ENCODE measurements around the gene CA10. TPM values are rescaled to one million over a fixed set of nuclear protein-coding genes. Genes with fewer than 3 reads are reported as not detected.

Gene CA10
- total and polyA plus RNA-seq, 2 experiments from 2014 or later, result 0.92 to 1.5 TPM

GRCh38 chr17:52148288-52148968 is 10.1 kb downstream of the CA10 start (continued):
- TF ChIP-seq REST (IDR thresholded peaks at IDR 0.05; ENCODE audit: unreplicated experiment), result no peak
- TF ChIP-seq NANOG (IDR thresholded peaks at IDR 0.05; ENCODE audit: borderline replicate concordance), result no peak
- no peak for TF ChIP-seq EZH2 (IDR thresholded peaks at IDR 0.05; ENCODE audit: low read depth, unreplicated experiment)
- TF ChIP-seq POLR2AphosphoS5 (IDR thresholded peaks at IDR 0.05; ENCODE audit: low read depth), result no peak
- no peak for TF ChIP-seq EZH2phosphoT487 (IDR thresholded peaks at IDR 0.05; ENCODE audit: unreplicated experiment)
- TF ChIP-seq STAT1 (IDR thresholded peaks at IDR 0.05; ENCODE audit: unreplicated experiment), result no peak
- no peak for TF ChIP-seq ZNF114 (CRISPR knock-in tag; IDR thresholded peaks at IDR 0.05)
- TF ChIP-seq, protein P1, sequence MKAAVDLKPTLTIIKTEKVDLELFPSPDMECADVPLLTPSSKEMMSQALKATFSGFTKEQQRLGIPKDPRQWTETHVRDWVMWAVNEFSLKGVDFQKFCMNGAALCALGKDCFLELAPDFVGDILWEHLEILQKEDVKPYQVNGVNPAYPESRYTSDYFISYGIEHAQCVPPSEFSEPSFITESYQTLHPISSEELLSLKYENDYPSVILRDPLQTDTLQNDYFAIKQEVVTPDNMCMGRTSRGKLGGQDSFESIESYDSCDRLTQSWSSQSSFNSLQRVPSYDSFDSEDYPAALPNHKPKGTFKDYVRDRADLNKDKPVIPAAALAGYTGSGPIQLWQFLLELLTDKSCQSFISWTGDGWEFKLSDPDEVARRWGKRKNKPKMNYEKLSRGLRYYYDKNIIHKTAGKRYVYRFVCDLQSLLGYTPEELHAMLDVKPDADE (IDR thresholded peaks at IDR 0.05), result no peak
- TF ChIP-seq JUNB (IDR thresholded peaks at IDR 0.05; ENCODE audit: unreplicated experiment), result no peak
- TF ChIP-seq, protein P2, sequence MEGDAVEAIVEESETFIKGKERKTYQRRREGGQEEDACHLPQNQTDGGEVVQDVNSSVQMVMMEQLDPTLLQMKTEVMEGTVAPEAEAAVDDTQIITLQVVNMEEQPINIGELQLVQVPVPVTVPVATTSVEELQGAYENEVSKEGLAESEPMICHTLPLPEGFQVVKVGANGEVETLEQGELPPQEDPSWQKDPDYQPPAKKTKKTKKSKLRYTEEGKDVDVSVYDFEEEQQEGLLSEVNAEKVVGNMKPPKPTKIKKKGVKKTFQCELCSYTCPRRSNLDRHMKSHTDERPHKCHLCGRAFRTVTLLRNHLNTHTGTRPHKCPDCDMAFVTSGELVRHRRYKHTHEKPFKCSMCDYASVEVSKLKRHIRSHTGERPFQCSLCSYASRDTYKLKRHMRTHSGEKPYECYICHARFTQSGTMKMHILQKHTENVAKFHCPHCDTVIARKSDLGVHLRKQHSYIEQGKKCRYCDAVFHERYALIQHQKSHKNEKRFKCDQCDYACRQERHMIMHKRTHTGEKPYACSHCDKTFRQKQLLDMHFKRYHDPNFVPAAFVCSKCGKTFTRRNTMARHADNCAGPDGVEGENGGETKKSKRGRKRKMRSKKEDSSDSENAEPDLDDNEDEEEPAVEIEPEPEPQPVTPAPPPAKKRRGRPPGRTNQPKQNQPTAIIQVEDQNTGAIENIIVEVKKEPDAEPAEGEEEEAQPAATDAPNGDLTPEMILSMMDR (conservative IDR thresholded peaks at IDR 0.05; ENCODE audit: low read depth in 2 of 2), result no peak

- Mint-ChIP-seq H3K27me3 (ENCODE audit: insufficient read depth, low read depth, poor library complexity) (no peaks in the 10 kb centered on the region), H3K36me3 (ENCODE audit: low read depth) (no peaks in the 10 kb centered on the region), H3K27ac (no peak overlapping the region), H3K9me3 (no peaks in the 10 kb centered on the region), H3K4me3 (no peak overlapping the region), H3K4me1 (peaks cover 3% of the 10 kb centered on the region; the same call in 2 of the 3 replicates)
- Histone ChIP-seq H3F3A (replicated peaks; ENCODE audit: low read depth) (no peaks in the 10 kb centered on the region), H3K4me1 (ENCODE audit: insufficient read depth) (0 out of 2 replicates have a peak, but pooled peaks cover 4% of the 10 kb centered on the region), H3K9me2 (ENCODE audit: insufficient read depth) (no peaks in the 10 kb centered on the region), H2AFZ (no peak overlapping the region), H3K27me3 (ENCODE audit: insufficient read depth) (no peaks in the 10 kb centered on the region), H3K79me2 (replicated peaks; ENCODE audit: insufficient read depth) (no peaks in the 10 kb centered on the region), H4K20me1 (replicated peaks; ENCODE audit: insufficient read depth) (no peaks in the 10 kb centered on the region), H3K36me3 (ENCODE audit: insufficient read depth) (no peaks in the 10 kb centered on the region), H3K4me3 (no peak overlapping the region), H3K4me2 (no peak overlapping the region), H3K27ac (ENCODE audit: low read depth) (no peak overlapping the region)
- TF ChIP-seq ZNF114 (CRISPR knock-in tag; IDR thresholded peaks at IDR 0.05), result no peak
- TF ChIP-seq REST (IDR thresholded peaks at IDR 0.05; ENCODE audit: unreplicated experiment), result no peak
- no peak for DNase-seq (ENCODE audit: low spot score)
- no peak for ATAC-seq
These were observed 10.6 kb downstream of the CA10 start for GRCh38 chr17:52147872-52148271.

Measured in GM23338 (cell line).